ENCODE results near the gene SPACDR. TPM values are rescaled to one million over a fixed set of nuclear protein-coding genes. Genes with fewer than 3 reads are reported as not detected.

The SPACDR gene
- total and polyA plus RNA-seq, 2 donors, result 0.76 to 2.4 TPM

DNA sequence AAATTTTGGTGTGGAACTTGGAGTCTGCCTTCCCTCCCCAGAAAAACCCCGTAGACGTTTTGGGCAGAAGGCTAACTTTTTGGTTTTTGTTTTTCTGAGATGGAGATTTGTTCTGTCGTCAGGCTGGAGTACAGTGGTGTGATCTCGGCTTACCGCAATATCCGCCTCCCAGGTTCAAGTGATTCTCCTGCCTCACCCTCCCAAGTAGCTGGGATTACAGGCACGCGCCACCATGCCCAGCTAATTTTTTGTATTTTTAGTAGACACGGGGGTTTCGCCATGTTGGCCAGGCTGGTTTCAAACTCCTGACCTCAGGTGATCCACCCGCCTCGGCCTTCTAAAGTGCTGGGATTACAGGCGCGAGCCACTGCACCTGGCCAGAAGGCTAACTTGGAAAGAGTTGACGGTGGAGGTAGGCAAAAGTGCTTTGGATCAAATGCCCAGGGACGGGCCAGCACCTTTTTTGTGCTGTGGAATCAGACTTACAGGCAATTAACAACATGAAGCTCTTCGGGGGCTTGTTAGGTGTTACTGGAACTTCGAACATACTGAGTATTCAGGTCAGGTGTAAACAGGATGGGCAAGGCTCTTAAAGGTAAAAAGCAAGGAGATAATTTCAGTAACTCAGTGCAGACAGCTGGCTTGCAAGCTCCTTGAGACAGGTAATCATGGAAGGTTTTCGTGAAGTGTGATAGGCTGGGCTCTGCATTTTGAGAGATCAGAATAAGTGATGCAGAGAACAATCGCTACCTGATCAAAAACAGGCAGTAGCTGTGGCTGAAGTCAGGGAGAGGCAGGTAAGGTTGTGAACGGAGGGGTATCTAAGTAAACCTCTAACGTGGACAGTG lies 29.5 kb downstream of the SPACDR start:
- Histone ChIP-seq H3K4me1 (ENCODE audit: control insufficient read depth in 2 of 2, insufficient read depth in 2 of 2, low read length in 2 of 2) (peaks cover 34 to 60% of the 10 kb centered on the region in 2 donors), H3K27me3 (ENCODE audit: control insufficient read depth in 2 of 2, insufficient read depth in 1 of 2, low read length in 1 of 2) (no peaks in the 10 kb centered on the region), H3K36me3 (ENCODE audit: control insufficient read depth in 2 of 2, insufficient read depth in 2 of 2, low read length in 1 of 2) (peaks cover 34 to 45% of the 10 kb centered on the region in 2 donors), H3K27ac (ENCODE audit: low read depth in 1 of 2, low read length in 1 of 2) (peak overlapping the region in 1 of 2 donors; percentile 88), H3K9me3 (ENCODE audit: control insufficient read depth in 2 of 2, insufficient read depth in 1 of 2, low read length in 1 of 2) (peaks cover 0 to 3% of the 10 kb centered on the region in 2 donors), H3K4me3 (ENCODE audit: low read length in 2 of 2) (peak overlapping the region; percentile 89 to 98)
- WGBS, result 92% methylated on average over 22 of the region's 22 CpGs
- peak in 1 of 9 donors; percentile 29 for DNase-seq (ENCODE audit: low read depth in 6 of 9, low spot score in 9 of 9)

DNA sequence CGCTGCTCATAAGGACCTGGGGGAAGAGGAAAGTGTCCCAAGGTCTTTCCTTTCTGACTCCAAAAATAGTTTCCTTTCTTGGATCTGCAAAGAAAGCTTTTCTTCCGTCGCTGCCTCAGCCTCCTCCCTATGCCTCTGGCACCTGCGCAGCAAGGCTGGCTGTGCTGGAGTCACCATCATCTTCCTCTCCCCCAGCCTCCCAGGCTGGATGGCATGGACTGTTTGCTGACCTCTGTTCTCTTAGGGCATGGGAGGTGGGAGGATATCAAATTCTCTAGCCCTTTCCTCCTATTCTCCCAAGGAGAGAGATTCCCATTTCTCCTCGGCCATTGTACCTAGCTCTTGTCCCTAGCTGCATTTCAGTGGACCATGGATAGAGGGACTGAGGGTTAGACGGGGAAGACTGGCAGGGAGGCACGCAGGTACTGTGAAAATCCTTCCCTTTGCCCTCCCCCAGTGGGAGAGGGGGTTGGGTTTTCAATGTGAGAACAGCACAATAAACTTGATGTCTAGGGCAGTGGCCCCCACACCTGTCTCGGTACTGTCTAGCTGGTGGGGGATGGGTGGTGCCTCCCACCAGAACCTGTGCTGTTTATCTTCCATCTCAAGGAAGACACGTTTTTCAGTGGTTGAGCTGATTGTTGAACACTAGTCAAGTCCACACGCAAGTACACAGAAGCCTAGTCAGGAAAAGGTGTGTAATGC lies 30.3 kb downstream of the SPACDR start:
- 84% methylated on average over 10 of the region's 10 CpGs for WGBS
- no peak overlapping the region for H3K4me3 ChIP-seq (ENCODE audit: low read length in 2 of 2)
- peaks cover 0 to 3% of the 10 kb centered on the region in 2 donors for H3K9me3 ChIP-seq (ENCODE audit: control insufficient read depth in 2 of 2, insufficient read depth in 1 of 2, low read length in 1 of 2)
- peaks cover 34 to 60% of the 10 kb centered on the region in 2 donors for H3K4me1 ChIP-seq (ENCODE audit: control insufficient read depth in 2 of 2, insufficient read depth in 2 of 2, low read length in 2 of 2)
- DNase-seq (ENCODE audit: low read depth in 6 of 9, low spot score in 9 of 9), result peak in 1 of 9 donors; percentile 59
- H3K27ac ChIP-seq (ENCODE audit: low read depth in 1 of 2, low read length in 1 of 2), result peak overlapping the region in 1 of 2 donors; percentile 88
- peaks cover 34 to 45% of the 10 kb centered on the region in 2 donors for H3K36me3 ChIP-seq (ENCODE audit: control insufficient read depth in 2 of 2, insufficient read depth in 2 of 2, low read length in 1 of 2)
- no peaks in the 10 kb centered on the region for H3K27me3 ChIP-seq (ENCODE audit: control insufficient read depth in 2 of 2, insufficient read depth in 1 of 2, low read length in 1 of 2)

DNA sequence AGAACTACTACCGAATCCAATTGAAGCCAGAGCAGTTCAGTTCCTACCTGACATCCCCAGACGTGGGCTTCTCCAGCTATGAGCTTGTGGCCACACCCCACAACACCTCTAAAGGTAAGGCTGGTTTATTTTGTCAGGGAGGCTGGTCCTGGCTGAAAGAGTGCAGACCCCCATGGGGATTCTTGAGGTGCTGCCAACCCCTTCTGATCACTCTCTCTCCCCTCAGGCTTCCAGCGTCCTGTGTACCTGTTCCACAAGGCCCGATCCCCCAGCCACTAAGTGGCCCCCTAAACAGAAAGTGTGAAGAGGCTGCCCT lies 30.8 kb downstream of the SPACDR start:
- no peaks in the 10 kb centered on the region for H3K27me3 ChIP-seq (ENCODE audit: control insufficient read depth in 2 of 2, insufficient read depth in 1 of 2, low read length in 1 of 2)
- peaks cover 0 to 3% of the 10 kb centered on the region in 2 donors for H3K9me3 ChIP-seq (ENCODE audit: control insufficient read depth in 2 of 2, insufficient read depth in 1 of 2, low read length in 1 of 2)
- H3K4me1 ChIP-seq (ENCODE audit: control insufficient read depth in 2 of 2, insufficient read depth in 2 of 2, low read length in 2 of 2), result peaks cover 34 to 60% of the 10 kb centered on the region in 2 donors
- H3K4me3 ChIP-seq (ENCODE audit: low read length in 2 of 2), result no peak overlapping the region
- H3K27ac ChIP-seq (ENCODE audit: low read depth in 1 of 2, low read length in 1 of 2), result peak overlapping the region in 1 of 2 donors; percentile 88
- H3K36me3 ChIP-seq (ENCODE audit: control insufficient read depth in 2 of 2, insufficient read depth in 2 of 2, low read length in 1 of 2), result peaks cover 34 to 45% of the 10 kb centered on the region in 2 donors
- no peak for DNase-seq (ENCODE audit: low read depth in 6 of 9, low spot score in 9 of 9)
- 93% methylated on average over 4 of the region's 4 CpGs for WGBS

DNA sequence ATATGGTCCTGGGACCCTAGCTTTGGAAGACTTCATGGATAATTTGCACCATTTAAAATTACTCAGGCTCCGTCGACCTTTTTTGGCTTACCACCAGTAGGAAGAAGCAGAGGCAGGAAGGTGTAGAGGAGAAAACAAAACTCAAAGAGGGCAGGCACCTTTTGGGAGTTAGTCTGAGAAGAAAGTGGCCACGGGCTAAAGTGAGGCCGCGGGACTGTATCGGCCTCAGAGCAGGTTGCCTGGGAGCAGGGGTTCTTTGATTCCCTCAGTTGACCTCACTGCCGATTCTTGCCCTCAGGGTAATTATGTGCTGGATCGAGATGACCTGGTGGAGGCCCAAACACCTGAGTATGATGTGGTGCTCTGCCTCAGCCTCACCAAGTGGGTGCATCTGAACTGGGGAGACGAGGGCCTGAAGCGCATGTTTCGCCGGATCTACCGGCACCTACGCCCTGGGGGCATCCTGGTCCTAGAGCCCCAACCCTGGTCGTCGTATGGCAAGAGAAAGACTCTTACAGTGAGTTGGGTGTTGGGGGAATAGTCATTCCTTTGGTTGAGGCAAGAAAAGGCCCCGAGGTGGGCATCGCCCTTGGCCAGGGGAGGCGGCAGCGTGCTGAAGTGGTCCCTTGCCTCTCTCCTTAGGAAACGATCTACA lies 31.3 kb downstream of the SPACDR start:
- no peak overlapping the region for H3K4me3 ChIP-seq (ENCODE audit: low read length in 2 of 2)
- 98% methylated on average over 21 of the region's 21 CpGs for WGBS
- peaks cover 2 to 7% of the 10 kb centered on the region in 2 donors for H3K9me3 ChIP-seq (ENCODE audit: control insufficient read depth in 2 of 2, insufficient read depth in 1 of 2, low read length in 1 of 2)
- peak overlapping the region in 1 of 2 donors; percentile 80 for H3K27ac ChIP-seq (ENCODE audit: low read depth in 1 of 2, low read length in 1 of 2)
- no peaks in the 10 kb centered on the region for H3K27me3 ChIP-seq (ENCODE audit: control insufficient read depth in 2 of 2, insufficient read depth in 1 of 2, low read length in 1 of 2)
- H3K4me1 ChIP-seq (ENCODE audit: control insufficient read depth in 2 of 2, insufficient read depth in 2 of 2, low read length in 2 of 2), result peaks cover 34 to 63% of the 10 kb centered on the region in 2 donors
- peaks cover 34 to 45% of the 10 kb centered on the region in 2 donors for H3K36me3 ChIP-seq (ENCODE audit: control insufficient read depth in 2 of 2, insufficient read depth in 2 of 2, low read length in 1 of 2)
- no peak for DNase-seq (ENCODE audit: low read depth in 6 of 9, low spot score in 9 of 9)

DNA sequence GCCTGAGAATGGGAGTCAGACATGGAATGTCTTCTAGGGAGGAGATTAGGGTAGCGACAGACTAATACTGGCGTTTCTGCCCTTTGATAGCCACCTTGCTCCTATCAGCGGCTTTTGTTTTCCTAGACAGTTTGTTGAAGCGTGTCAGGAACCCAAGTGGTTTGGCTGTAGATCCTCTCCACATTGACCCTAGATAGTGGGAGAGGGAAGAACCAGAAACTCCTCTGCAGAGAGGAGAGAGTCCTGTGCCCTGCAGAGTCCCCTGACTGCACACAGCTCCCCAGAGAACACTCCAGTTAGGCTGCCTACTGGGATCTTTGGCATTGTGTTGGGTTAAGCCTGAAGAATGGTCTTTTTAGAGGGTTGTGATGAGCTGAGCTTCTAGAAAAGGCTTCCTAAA lies 32.0 kb downstream of the SPACDR start:
- whole genome bisulfite sequencing, result 94% methylated on average over 4 of the region's 4 CpGs

DNA sequence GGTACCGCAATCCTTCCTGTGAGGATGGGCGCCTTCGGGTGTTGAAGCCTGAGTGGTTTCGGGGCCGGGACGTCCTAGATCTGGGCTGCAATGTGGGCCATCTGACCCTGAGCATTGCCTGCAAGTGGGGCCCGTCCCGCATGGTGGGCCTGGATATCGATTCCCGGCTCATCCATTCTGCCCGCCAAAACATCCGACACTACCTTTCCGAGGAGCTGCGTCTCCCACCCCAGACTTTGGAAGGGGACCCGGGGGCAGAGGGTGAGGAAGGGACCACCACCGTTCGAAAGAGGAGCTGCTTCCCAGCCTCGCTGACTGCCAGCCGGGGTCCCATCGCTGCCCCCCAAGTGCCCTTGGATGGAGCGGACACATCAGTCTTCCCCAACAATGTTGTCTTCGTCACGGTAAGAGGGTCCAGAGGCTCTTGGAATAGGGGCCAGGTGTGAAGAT lies 32.7 kb downstream of the SPACDR start:
- no peak for DNase-seq (ENCODE audit: low read depth in 6 of 9, low spot score in 9 of 9)
- Histone ChIP-seq H3K4me3 (ENCODE audit: low read length in 2 of 2) (peak overlapping the region; percentile 84 to 93), H3K9me3 (ENCODE audit: control insufficient read depth in 2 of 2, insufficient read depth in 1 of 2, low read length in 1 of 2) (peaks cover 2 to 10% of the 10 kb centered on the region in 2 donors), H3K27ac (ENCODE audit: low read depth in 1 of 2, low read length in 1 of 2) (peak overlapping the region in 1 of 2 donors; percentile 99), H3K4me1 (ENCODE audit: control insufficient read depth in 2 of 2, insufficient read depth in 2 of 2, low read length in 2 of 2) (peaks cover 34 to 58% of the 10 kb centered on the region in 2 donors), H3K36me3 (ENCODE audit: control insufficient read depth in 2 of 2, insufficient read depth in 2 of 2, low read length in 1 of 2) (peaks cover 34 to 45% of the 10 kb centered on the region in 2 donors), H3K27me3 (ENCODE audit: control insufficient read depth in 2 of 2, insufficient read depth in 1 of 2, low read length in 1 of 2) (no peaks in the 10 kb centered on the region)
- 98% methylated on average over 23 of the region's 23 CpGs for WGBS

More for the DNA sequence above, 32.0 kb downstream of the SPACDR start:
- Histone ChIP-seq H3K36me3 (ENCODE audit: control insufficient read depth in 2 of 2, insufficient read depth in 2 of 2, low read length in 1 of 2) (peaks cover 34 to 45% of the 10 kb centered on the region in 2 donors), H3K27ac (ENCODE audit: low read depth in 1 of 2, low read length in 1 of 2) (peak overlapping the region in 1 of 2 donors; percentile 80), H3K4me1 (ENCODE audit: control insufficient read depth in 2 of 2, insufficient read depth in 2 of 2, low read length in 2 of 2) (peaks cover 34 to 64% of the 10 kb centered on the region in 2 donors), H3K27me3 (ENCODE audit: control insufficient read depth in 2 of 2, insufficient read depth in 1 of 2, low read length in 1 of 2) (no peaks in the 10 kb centered on the region), H3K4me3 (ENCODE audit: low read length in 2 of 2) (peak overlapping the region in 1 of 2 donors; percentile 6), H3K9me3 (ENCODE audit: control insufficient read depth in 2 of 2, insufficient read depth in 1 of 2, low read length in 1 of 2) (peaks cover 2 to 11% of the 10 kb centered on the region in 2 donors)
- no peak for DNase-seq (ENCODE audit: low read depth in 6 of 9, low spot score in 9 of 9)

DNA sequence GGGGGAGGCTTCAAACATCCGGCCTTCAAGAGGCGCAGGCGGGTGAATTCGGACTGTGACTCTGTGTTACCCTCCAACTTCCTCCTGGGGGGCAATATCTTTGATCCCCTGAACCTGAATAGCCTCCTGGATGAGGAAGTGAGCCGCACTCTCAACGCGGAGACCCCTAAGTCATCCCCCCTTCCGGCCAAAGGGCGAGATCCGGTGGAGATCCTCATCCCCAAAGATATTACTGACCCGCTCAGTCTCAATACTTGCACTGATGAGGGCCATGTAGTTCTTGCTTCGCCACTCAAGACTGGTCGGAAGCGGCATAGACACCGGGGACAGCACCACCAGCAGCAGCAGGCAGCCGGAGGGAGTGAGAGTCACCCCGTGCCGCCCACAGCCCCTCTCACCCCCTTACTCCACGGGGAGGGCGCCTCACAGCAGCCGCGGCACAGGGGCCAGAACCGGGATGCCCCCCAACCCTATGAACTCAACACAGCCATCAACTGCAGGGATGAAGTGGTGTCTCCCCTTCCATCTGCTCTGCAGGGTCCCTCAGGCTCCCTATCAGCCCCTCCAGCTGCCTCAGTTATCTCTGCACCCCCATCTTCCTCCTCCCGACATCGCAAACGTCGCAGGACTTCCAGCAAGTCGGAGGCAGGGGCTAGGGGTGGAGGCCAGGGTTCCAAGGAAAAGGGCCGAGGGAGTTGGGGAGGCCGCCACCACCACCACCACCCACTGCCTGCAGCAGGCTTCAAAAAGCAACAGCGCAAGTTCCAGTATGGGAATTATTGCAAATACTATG lies 33.4 kb downstream of the SPACDR start:
- H3K4me1 ChIP-seq (ENCODE audit: control insufficient read depth in 2 of 2, insufficient read depth in 2 of 2, low read length in 2 of 2), result peaks cover 34 to 58% of the 10 kb centered on the region in 2 donors
- 29% methylated on average over 31 of the region's 31 CpGs for WGBS
- peak overlapping the region; percentile 99 to 100 for H3K27ac ChIP-seq (ENCODE audit: low read depth in 1 of 2, low read length in 1 of 2)
- H3K27me3 ChIP-seq (ENCODE audit: control insufficient read depth in 2 of 2, insufficient read depth in 1 of 2, low read length in 1 of 2), result no peaks in the 10 kb centered on the region
- DNase-seq (ENCODE audit: low read depth in 6 of 9, low spot score in 9 of 9), result no peak
- peaks cover 2 to 9% of the 10 kb centered on the region in 2 donors for H3K9me3 ChIP-seq (ENCODE audit: control insufficient read depth in 2 of 2, insufficient read depth in 1 of 2, low read length in 1 of 2)
- H3K36me3 ChIP-seq (ENCODE audit: control insufficient read depth in 2 of 2, insufficient read depth in 2 of 2, low read length in 1 of 2), result peaks cover 34 to 45% of the 10 kb centered on the region in 2 donors
- H3K4me3 ChIP-seq (ENCODE audit: low read length in 2 of 2), result peak overlapping the region; percentile 84 to 93

Data from thymus (tissue), 11 donors.